ENCODE measurements around the gene IKZF3.

- TF ChIP-seq, protein P1, sequence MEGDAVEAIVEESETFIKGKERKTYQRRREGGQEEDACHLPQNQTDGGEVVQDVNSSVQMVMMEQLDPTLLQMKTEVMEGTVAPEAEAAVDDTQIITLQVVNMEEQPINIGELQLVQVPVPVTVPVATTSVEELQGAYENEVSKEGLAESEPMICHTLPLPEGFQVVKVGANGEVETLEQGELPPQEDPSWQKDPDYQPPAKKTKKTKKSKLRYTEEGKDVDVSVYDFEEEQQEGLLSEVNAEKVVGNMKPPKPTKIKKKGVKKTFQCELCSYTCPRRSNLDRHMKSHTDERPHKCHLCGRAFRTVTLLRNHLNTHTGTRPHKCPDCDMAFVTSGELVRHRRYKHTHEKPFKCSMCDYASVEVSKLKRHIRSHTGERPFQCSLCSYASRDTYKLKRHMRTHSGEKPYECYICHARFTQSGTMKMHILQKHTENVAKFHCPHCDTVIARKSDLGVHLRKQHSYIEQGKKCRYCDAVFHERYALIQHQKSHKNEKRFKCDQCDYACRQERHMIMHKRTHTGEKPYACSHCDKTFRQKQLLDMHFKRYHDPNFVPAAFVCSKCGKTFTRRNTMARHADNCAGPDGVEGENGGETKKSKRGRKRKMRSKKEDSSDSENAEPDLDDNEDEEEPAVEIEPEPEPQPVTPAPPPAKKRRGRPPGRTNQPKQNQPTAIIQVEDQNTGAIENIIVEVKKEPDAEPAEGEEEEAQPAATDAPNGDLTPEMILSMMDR (IDR thresholded peaks at IDR 0.05; ENCODE audit: borderline replicate concordance, extremely low read depth, low read length, poor library complexity, severe bottlenecking): no peak
- TF ChIP-seq EZH2 (IDR thresholded peaks at IDR 0.05; ENCODE audit: borderline replicate concordance, low read depth, low read length, severe bottlenecking): no peak
Observed at GRCh38 chr17:39810939-39811728, 53.0 kb downstream of the IKZF3 start.
